ENCODE data around the gene AGRP.

AGRP gene

GRCh38 chr16:67466581-67466980 lies 16.8 kb downstream of the AGRP start:
- DNase-seq (ENCODE audit: low read depth), result no peak
- no peak overlapping the region for H3K4me3 ChIP-seq (ENCODE audit: low read depth, low read length)

GRCh38 chr16:67464565-67464964 lies 18.8 kb downstream of the AGRP start:
- no peak overlapping the region for H3K4me3 ChIP-seq (ENCODE audit: low read depth, low read length)

GRCh38 chr16:67463691-67464090 lies 19.7 kb downstream of the AGRP start:
- no peak overlapping the region for H3K4me3 ChIP-seq (ENCODE audit: low read depth, low read length)
- no peak for DNase-seq (ENCODE audit: low read depth)

More at GRCh38 chr16:67464565-67464964, 18.8 kb downstream of the AGRP start:
- DNase-seq (ENCODE audit: low read depth), result no peak

GRCh38 chr16:67463059-67463458 lies 20.3 kb downstream of the AGRP start:
- no peak for DNase-seq (ENCODE audit: low read depth)
- no peak overlapping the region for H3K4me3 ChIP-seq (ENCODE audit: low read depth, low read length)

- DNase-seq (ENCODE audit: low read depth), result no peak
- no peak overlapping the region for H3K4me3 ChIP-seq (ENCODE audit: low read depth, low read length)
Measured at GRCh38 chr16:67462279-67462655, 21.1 kb downstream of the AGRP start.

- DNase-seq (ENCODE audit: low read depth), result no peak
- no peak overlapping the region for H3K4me3 ChIP-seq (ENCODE audit: low read depth, low read length)
Measured at GRCh38 chr16:67461600-67462278, 21.6 kb downstream of the AGRP start.

GRCh38 chr16:67460961-67461360 lies 22.4 kb downstream of the AGRP start:
- DNase-seq (ENCODE audit: low read depth), result no peak

GRCh38 chr16:67460168-67460567 lies 23.2 kb downstream of the AGRP start:
- no peak for DNase-seq (ENCODE audit: low read depth)
- H3K4me3 ChIP-seq (ENCODE audit: low read depth, low read length), result no peak overlapping the region

More at GRCh38 chr16:67460961-67461360, 22.4 kb downstream of the AGRP start:
- H3K4me3 ChIP-seq (ENCODE audit: low read depth, low read length), result no peak overlapping the region

GRCh38 chr16:67459861-67460150 lies 23.5 kb downstream of the AGRP start:
- H3K4me3 ChIP-seq (ENCODE audit: low read depth, low read length), result no peak overlapping the region
- DNase-seq (ENCODE audit: low read depth), result no peak

GRCh38 chr16:67459066-67459860 lies 24.1 kb downstream of the AGRP start:
- H3K4me3 ChIP-seq (ENCODE audit: low read depth, low read length), result no peak overlapping the region
- no peak for DNase-seq (ENCODE audit: low read depth)

GRCh38 chr16:67458121-67458641 lies 25.2 kb downstream of the AGRP start:
- no peak overlapping the region for H3K4me3 ChIP-seq (ENCODE audit: low read depth, low read length)
- no peak for DNase-seq (ENCODE audit: low read depth)

- H3K4me3 ChIP-seq (ENCODE audit: low read depth, low read length), result no peak overlapping the region
- DNase-seq (ENCODE audit: low read depth), result no peak
Measured at GRCh38 chr16:67457611-67458010, 25.7 kb downstream of the AGRP start.

- no peak overlapping the region for H3K4me3 ChIP-seq (ENCODE audit: low read depth, low read length)
- no peak for DNase-seq (ENCODE audit: low read depth)
Measured at GRCh38 chr16:67456391-67457081, 26.8 kb downstream of the AGRP start.

- H3K4me3 ChIP-seq (ENCODE audit: low read depth, low read length), result no peak overlapping the region
- DNase-seq (ENCODE audit: low read depth), result no peak
Measured at GRCh38 chr16:67454852-67455251, 28.5 kb downstream of the AGRP start.

GRCh38 chr16:67454104-67454503 lies 29.2 kb downstream of the AGRP start:
- DNase-seq (ENCODE audit: low read depth), result no peak
- no peak overlapping the region for H3K4me3 ChIP-seq (ENCODE audit: low read depth, low read length)

GRCh38 chr16:67451704-67452435 lies 31.5 kb downstream of the AGRP start:
- DNase-seq (ENCODE audit: low read depth), result no peak
- no peak overlapping the region for H3K4me3 ChIP-seq (ENCODE audit: low read depth, low read length)

- DNase-seq (ENCODE audit: low read depth), result no peak
- no peak overlapping the region for H3K4me3 ChIP-seq (ENCODE audit: low read depth, low read length)
Measured at GRCh38 chr16:67451061-67451703, 32.2 kb downstream of the AGRP start.

- no peak for DNase-seq (ENCODE audit: low read depth)
- H3K4me3 ChIP-seq (ENCODE audit: low read depth, low read length), result no peak overlapping the region
Measured at GRCh38 chr16:67449739-67450138, 33.6 kb downstream of the AGRP start.

- H3K4me3 ChIP-seq (ENCODE audit: low read depth, low read length), result no peak overlapping the region
- DNase-seq (ENCODE audit: low read depth), result no peak
Measured at GRCh38 chr16:67449336-67449735, 34.0 kb downstream of the AGRP start.

Measured in skeletal muscle cell (primary cell).